ENCODE data around the gene CNTNAP5.

DNA sequence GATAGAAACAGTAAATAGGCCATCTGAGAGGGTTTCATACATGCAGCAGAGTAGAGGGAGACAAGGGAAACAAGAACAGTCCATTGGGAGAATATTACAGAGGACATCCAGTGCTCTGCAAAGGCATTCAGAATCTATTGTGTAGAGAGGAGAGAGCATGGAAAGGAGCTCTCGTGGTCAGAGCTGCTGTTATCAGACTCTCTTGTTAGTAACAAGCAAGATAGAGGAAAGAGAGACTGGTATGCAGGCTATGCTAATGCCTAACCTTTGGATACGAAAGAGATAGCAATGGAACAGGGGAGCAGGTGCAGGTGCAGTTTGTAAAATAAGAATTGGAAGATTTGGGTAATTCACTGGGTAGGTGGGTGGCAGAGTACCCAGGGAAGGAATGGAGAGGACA is 855.9 kb downstream of the CNTNAP5 start:
- TF ChIP-seq POLR2AphosphoS5 (IDR thresholded peaks at IDR 0.05; ENCODE audit: borderline replicate concordance, low read depth, low read length) = no peak
- TF ChIP-seq EZH2 (IDR thresholded peaks at IDR 0.05) = no peak
